NCI-H748 (cell line): ENCODE measurements around the gene MGRN1.

ENCODE experiments used
- DNase-seq: peaks from one replicate; lab custom pipeline; 2025; ENCODE audit not compliant: unreplicated experiment; lab: John Stamatoyannopoulos, UW

MGRN1 gene

GRCh38 chr16:4603624-4604170 lies 20.9 kb upstream of the MGRN1 start:
- no peak for DNase-seq

- no peak for DNase-seq
These were observed 20.2 kb upstream of the MGRN1 start for GRCh38 chr16:4604401-4604800.

DNA sequence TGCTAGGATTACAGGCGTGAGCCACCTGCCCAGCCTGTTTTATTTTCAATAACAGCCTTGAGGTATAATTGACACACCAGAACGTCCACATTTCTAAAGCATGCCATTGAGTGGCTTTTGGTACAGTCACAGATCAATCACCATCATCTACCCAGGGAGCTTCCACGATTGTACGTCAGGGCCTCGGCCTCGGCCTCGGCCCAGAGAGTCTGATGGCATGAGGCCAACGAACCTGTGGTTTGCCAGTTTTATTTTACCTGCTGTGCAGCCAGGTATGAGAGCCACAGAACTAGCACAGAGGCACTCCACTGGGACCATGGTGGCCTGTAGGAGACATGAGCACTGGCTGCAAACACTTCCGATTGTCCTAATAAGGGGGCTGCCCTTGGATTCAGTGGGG lies 18.3 kb upstream of the MGRN1 start:
- DNase-seq: no peak

DNA sequence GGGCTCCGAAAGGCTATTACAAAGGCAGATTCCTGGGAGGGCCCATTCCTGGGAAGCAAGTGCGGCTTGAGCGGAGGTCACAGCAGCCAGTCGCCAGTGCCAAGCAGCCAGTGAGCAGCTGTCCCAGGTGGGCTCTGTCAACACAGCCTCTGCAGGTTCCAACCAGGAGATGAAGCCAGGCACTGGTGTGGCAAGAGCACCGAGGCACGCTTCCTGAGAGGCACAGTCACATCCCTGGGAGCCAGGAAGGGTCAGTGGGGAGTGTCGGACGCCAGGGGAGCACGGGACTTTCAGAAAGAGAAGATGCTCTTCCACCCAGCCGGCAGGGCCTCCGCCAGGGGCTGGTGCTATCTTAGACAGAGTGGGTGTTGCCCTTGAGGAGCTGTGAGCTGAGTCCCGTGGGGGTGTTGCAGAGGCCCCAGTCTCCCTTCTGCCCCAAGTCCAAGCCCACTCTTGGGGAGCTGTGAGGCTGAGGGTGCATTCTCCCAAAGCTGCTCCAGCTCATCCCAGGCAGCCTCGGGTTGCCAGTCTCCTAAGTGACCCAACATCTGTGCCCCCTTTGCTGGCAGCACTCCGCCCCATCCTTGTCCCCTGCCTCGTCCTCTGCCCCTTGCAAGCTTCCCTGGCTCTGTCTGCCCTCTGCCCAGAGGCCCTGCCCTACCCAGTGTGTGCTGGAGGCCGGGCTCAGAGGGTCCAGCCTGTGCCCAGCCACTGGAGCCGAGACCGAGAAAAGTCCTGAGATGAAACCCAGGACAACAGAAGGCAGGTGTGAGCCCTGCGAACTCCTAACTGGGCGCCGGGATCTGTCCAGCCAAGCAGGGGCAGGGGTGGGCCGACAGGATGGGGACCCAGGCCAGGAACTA lies 16.6 kb upstream of the MGRN1 start:
- DNase-seq: no peak

DNA sequence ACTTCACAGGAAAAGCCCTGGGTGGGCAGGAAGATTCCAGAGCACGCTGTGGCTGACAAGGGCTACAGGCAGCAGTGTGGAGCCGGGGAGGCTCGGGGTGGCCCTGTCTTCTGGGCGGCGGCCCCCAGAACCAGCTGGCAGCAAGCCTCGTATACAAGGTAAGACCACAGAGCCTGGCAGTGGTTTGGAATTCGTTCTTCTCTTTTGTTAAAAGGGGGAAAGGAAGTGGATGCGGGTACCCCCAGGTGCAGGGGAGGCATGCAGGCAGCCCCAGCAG lies 16.0 kb upstream of the MGRN1 start:
- DNase-seq: no peak

DNA sequence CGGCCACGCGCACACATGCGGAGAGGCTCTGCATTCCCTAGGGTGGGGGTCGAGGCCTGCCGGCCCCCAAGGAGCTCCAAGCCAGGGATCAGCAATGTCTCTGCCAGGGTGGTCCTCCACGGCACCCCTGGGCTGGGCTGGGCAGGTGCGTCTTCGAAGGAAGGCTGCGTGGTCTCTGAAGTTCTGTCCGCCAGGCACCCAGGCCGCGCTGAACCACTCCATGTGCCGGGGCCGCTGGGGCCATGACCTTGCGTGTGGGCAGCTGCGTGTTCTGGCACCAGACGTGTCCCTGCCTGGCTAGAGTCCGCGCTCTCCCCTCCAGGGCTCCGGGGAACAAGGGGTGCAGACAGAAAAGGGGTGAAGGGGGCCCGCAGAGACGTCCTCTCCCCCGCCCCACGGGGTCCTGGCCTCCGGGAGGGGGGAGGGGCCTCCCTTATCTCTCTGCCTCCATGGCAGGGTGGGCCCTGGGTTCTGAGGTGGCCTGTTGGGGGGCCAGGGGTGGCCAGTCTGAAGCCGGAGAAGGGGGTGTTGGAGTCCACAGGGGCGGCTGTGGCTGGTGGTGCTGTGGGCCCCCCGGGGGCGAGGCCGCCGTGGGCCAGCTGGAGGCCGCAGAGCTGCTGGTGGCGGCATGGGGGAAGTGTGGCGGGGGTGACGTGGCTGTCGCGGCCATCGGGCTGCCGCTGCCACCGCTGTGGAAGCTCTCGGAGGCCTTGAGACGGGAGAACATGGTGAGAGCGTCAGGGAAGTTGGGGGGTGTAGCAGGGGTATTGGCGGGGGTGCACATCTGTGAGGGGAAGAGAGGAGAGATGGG lies 15.2 kb upstream of the MGRN1 start:
- no peak for DNase-seq

DNA sequence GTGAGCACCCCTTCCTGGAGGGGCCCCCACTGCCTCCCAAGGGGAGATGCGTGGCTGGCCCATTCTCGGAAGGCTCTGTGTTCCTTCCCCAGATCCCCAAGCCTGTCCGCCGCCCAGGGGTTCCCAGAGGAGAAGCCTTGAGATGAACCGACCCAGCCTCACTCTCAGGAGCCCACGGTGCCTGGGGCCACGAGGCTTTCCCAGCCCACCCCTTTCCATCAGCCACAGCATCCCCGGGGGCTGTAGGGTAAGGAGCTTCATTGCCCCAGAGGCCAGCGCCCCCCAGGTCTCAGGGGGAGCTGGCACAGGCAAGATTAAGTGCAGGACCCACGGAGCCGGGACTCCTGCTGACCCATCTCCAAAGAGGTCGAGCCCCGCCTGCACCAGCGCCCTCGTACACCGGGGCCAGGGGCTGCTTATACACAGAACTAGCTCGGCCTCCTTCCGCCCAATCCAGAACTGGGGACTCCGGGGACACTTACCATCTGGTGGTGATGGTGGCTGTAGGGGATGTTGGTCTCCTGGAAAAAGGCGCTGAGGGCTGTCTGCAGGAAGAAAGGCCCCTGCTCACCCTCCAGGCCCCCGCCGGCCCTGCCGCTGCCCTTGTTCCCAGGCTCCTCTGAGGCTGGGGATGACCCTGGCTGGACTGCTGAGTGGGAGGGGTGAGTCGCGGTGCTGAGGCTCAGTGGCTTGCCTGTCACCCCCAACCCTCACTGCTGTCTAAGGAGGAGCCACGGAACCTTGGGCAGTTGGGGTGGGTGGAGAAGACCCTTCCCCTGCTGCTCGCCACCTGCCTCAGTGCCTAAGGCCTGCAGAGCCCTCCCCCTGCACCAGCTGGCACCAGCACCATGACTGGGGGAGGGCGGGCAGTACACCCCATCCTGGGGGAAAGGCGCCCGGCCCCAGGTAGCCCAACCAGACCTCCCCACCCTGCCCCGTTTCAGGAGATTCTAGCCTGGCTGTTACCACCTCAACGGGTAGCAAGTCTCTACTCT lies 14.3 kb upstream of the MGRN1 start:
- no peak for DNase-seq

- DNase-seq: no peak
These were observed 13.1 kb upstream of the MGRN1 start for GRCh38 chr16:4611337-4612021.

DNA sequence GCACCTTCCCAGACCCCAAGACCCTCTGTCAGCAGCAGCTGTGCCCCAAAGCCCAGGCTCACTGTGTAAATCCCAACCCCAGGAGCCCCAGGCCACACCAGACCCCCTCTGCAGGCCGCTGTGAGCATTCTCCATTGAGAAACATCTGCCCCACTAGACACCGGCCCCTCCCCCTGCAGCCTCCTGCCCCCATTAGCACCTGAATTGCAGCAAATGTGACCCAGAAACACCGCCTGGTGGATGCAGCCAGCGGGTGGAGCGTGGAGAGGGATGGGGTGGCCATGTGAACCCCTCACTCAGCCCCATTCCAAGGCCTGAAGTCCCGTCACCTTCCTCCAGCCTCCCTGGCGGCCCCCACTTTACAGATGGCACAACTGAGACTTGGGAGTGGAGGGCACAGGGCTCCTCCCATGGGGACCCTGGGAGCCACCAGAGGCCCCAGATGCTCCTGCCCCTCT lies 12.1 kb upstream of the MGRN1 start:
- DNase-seq: no peak

- no peak for DNase-seq
These were observed 11.5 kb upstream of the MGRN1 start for GRCh38 chr16:4612977-4613635.

GRCh38 chr16:4613636-4614570 lies 10.7 kb upstream of the MGRN1 start:
- DNase-seq: peak; percentile 51

- DNase-seq: peak; percentile 88
These were observed 9.8 kb upstream of the MGRN1 start, which contains the start of gene UBALD1 for GRCh38 chr16:4614571-4615383. Gene UBALD1, minus strand, starts transcription at chr16:4614888. Its CDS starts 91 bp downstream, at chr16:4614797.

DNA sequence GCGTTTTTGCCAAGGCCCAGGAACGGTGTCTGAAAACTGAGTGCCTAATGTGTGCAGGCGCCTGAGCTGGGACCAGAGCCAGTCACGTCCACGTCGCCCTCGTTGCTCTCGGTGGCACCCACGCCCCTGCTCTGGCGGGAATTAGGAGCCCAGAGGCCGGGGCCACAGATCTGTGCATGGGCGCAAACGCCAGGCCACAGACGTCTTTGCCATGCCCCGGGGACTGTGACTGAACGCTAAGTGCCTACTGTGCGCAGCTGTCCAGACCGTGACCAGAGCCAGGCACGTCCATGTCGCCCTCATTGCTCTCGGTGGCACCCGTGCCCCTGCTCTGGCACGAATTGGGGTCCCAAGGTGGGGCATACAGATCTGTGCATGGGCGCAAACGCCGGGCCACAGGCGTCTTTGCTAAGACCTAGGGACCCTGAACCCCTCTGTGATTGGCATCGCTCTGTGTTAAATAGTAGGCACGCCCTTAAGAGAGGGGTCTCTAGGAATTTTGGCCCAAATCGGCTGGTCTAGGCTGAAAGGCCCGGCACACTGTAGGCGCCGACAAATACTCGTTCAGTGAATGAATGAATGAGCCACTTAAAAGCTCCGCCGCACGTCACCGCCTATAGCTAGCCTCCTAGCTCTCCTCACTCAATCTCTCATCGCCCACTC lies 9.1 kb upstream of the MGRN1 start:
- DNase-seq: no peak

DNA sequence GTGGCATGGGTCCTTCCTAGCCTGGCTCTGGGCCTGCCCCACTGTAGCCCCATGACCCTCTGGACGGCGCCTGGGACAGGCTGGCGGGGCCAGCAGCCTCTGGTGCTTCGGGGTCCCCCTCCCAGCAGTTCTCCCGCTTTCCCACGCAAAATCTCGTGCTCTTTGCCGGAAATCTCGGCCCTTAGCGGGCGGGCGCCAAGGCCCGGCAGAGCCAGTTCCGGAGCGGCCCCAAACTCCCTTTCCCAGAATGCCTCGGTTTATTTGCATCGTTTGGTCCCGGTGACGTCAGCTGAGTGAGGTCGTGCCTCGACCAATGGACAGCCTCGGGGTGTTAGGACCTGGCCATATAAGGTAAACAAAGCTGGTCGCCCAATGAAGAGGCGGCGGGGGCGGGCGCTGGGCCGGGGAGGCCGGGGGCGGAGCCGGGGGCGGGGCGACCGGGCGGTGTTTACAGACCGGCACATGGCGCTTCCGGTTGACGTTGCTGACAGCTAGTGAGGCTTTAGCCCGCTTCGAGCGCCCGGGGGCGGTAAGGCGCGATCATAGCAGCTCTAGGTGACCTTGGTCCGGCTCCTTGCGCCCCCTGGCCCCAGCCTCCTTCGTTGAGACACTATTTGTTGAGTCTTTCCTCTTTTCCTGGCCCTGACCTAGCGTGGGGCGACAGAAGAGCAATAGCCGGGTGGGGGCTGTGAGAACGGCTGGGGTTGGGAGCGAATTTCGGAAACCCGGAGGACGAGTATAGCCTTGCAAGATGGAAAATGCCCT lies 8.4 kb upstream of the MGRN1 start:
- peak; percentile 99 for DNase-seq

DNA sequence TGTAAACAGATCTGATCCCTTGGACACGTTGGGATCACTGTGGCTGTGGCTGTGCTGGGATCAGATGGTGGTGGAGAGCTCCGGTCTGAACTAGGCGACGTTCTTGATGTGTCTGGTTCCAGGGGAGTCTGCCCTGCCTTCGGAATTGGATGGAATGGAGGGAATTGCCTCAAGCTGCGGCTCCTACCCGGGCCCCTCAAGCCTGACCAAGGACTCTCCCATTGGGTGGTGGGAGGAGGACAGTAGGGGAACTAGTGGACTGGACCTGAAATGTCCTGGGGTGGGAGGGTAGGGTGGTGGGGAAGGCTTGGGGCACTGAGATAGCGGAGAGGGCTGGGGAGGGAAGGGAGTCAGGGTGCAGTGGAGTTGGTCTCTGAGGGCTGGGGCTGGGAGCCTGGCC lies 6.7 kb upstream of the MGRN1 start:
- DNase-seq: no peak

GRCh38 chr16:4618645-4619418 lies 5.8 kb upstream of the MGRN1 start:
- DNase-seq: peak; percentile 27
